HG03097 (cell line): ENCODE results near the gene C2CD4D.
"Not testable (repeated sequence)": the region's sequence is repeated elsewhere in the genome, so short reads cannot be mapped to it uniquely, and the experiment has no call there.

Source experiments
- ATAC-seq: cut with Tn5 transposase; IDR thresholded peaks from one replicate; pipeline ENCODE4 v1.9.1; 2021; ENCODE audit not compliant: unreplicated experiment, low FRiP score

The C2CD4D gene

GRCh38 chr1:151858886-151859665 is 19.5 kb upstream of the C2CD4D start:
- no peak for ATAC-seq

DNA sequence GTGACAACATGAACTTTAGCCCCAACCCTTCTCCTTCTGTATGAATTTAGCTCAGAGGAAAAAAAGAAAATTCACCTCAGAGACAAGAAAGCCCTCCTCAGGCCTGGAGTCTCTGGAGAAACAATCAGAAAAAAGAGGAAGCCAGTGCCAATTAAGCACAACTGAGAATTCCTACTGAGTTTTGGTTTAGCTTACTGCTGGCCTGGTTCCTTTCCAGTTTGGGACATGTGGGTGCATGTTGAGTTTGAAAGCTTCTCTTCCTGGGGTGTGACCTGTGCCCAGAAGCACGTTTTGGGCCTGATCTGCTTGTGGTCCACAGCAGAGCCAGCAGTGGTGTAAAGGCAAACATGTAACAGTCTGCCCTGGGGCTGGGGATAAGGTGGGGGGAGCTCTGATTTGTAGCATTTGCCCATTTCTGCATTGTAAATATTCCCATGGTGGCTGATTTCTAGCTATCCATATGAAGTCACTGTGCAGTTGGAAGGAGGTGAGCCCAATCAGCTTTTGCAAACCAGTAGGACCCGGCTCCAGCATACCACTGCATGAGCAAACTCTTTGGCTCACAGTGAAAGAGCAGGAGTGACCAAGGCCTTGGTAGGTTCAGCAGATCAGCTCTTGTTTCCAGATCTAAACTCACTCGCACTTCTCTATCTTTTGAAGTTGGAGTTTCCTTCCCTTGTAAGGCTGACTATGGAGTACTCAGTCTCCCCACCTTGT is 18.6 kb upstream of the C2CD4D start:
- no peak for ATAC-seq

GRCh38 chr1:151855933-151856332 is 16.3 kb upstream of the C2CD4D start:
- ATAC-seq, result no peak

DNA sequence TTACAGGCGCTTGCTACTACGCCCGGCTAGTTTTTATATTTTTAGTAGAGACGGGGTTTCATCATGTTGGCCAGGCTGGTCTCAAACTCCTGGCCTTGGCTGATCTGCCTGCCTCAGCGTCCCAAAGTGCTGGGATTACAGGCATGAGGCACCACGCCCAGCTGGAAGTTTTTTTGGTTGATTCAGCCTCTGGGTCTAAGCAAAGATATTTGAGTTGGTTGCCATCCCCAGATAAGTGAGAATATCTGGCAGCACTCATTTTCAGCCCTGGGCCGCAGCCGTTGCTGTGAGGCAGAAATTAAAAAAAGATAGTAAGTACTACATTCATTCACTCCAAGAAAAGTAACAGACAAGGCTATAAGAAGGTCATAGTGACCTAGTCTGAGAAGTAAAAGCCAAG is 15.9 kb upstream of the C2CD4D start:
- ATAC-seq, result not testable (repeated sequence)

DNA sequence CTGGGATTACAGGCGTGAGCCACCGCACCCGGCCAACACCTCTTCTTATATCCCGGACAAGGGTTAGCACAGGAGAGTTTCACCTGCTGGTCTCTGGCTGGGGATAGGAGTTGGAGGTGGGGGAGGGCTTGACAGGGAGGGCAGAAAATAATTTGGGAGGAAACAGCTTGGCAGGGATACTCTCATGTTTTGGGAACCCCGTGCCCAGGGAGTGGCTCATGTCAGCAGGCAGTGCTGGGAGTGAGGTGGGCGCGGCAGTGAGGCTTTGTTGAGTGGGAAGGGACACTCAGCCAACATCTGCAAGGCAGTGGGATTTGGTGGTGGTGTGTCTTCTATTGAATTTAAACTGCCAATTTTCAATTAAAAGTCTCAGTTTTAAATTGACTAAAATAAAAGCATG is 15.0 kb upstream of the C2CD4D start:
- ATAC-seq, result no peak

DNA sequence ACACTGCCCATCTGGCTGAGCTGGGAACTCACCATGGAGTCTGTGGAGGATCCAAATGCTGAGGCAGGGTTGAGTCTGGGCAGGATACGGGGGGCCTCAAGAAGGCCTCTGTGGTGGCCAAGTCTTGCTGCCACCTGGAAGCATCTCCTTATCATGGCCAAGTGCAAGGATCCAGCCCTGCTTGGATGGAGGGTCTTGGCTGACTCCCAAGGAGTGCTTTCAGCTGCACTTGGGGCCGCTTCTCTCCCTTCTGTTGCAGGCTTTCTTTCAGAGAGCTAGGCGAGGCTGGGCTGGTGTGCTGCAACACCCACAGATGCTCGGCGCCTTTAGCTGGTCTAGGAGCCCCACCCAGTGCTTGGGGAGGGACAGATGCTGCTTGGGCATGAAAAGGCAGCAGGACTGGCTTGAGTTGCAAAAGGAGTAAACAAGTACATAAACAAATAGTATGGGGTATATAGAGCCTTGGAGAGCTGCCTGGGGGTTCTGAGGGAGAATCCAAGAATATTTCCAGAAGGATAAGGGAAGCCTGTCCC is 13.9 kb upstream of the C2CD4D start, which contains the start of gene THEM5:
TSS of gene THEM5 (minus strand) at position 302 of the 533 bp plus-strand sequence. CDS start at position 155, 147 bp downstream.
- ATAC-seq, result no peak

- no peak for ATAC-seq
Observed at GRCh38 chr1:151852733-151853132, 13.1 kb upstream of the C2CD4D start.

GRCh38 chr1:151851886-151852285 is 12.3 kb upstream of the C2CD4D start:
- no peak for ATAC-seq

DNA sequence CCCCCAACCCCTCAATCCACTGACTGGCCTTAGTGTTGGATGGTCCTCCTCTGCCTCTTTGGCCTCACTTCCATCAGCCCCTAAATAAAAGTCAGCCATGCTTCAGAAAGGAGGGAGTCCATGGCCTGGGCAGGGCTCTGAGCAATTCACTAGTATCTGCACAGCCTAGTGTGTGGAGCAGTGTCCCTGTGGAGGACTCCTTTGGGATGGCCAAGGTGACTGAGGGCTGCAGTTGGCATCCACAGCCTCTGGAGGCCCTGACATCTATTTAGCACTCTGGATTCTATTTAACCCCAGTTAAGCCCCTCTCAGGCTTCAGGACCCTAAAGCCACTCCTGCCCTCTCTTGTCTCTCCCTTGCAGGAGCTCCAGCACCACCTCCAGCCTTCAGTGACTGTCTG is 10.3 kb upstream of the C2CD4D start:
- ATAC-seq, result no peak

DNA sequence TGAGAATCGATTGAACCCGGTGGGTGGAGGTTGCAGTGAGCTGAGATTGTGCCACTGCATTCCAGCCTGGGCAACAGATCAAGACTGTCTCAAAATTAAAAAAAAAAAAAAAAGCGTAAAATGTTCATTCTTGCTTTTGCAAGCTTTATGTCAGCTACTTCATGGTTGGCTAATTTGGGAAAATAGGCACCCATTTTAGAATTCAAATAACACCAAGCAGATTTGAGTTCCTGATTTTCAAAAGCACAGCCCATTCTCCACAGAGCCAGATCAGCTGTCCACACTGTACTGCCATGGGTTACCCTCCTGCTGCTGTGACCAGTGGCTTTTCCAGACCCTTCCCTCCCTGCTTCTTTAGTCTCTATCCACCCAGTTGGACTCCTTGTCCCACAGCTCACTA is 9.5 kb upstream of the C2CD4D start:
- no peak for ATAC-seq

DNA sequence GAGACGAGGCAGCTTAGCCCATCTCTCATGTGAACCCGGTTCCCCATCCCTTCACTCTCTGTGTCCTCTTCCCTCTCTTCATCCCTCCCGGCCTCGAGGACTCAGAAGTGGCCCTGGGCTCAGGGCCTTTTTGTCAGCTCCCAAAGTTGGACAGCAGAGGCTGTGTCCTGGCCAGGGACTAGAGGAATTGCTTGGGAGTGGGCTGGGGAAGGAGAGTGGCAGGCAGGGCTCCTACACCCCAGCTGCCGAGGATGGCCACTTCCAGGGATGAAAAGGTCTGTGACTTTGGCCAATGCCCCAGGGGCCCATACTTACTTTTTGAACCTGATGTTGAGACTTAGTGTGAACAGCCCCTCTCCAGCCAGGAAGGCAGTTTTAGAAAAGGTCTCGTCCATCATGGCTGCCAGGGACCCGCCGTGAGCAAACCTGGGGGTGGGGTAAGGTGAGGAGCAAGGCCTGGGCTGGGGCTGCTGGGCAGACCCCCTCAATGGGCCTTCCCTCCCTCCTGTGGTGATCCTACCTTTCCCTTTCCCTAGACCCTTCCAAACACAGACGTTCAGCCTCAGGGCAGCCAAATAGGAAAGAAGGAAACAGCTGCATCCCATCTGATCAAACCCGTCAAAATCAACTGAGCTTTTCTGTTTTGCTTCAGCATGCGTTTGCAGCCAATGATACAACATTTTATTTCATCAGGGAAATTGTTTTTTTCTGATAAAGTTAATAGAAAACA is 8.4 kb upstream of the C2CD4D start:
- ATAC-seq, result no peak

DNA sequence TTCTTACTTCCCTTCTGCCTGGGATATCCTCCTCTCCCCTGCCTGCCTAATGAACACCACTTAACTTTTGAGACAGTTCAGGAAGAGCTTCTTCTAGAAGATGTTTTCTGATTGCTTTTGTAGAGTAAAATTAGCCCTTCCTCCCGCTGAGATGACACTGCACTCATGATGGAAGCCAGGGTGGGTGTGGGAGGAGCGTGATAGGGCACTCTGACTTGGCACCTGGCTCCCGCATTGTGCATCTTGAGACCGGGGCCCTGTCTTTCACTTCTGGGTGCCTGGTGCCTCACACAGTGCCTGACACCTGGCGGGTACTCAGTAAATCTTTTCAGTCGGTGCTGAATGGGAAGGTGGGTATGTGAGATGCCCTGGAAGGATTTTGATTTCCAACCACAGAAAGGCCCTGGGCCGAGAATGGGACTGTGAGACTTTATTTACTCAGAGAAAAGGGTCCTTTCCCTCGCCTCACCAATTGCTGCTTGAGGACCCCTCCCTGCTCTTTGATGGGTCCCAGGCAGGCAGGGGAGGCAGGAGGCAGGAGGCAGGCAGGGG is 7.1 kb upstream of the C2CD4D start:
- ATAC-seq, result no peak

DNA sequence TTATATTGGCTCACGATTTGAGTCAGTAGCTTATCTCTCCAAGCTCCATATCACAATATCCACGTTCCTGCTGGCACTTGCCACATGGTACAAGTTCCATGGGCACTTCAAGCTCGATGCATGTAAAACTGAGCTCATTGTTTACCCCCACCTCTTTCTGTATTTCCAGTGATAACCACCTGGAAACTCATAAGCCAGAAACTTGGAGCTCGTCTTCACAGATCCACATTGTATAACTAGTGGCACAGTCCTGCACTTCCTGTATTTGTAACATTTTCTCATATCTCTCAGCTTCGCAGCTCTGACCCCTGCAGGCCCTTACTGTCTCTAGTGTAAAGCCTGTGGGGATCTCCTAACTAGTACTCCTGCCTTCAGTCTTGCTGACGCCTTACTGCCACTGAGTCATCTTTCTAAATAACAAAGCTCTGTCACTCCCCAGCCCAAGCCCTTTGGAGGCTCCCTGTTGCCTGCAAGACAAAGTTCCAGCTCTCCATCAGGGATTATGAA is 6.5 kb upstream of the C2CD4D start:
- ATAC-seq, result no peak

DNA sequence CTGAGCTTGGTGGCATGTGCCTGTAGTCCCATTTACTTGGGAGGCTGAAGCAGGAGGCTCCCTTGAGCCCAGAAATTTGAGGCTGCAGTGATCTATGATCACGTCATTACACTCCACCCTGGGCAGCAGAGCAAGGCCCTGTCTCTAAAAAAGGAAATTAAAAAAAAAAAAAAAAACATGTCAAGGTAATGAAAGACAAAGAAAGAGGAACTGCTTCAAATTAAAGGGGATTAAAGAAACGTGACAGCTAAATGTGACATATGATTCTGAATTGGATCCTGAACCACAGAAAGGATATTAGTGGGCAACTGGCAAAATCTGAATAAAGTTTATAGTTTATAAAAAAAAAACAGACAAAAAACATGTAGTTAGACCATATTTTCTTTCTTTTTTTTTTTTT is 3.8 kb upstream of the C2CD4D start:
- ATAC-seq, result no peak

DNA sequence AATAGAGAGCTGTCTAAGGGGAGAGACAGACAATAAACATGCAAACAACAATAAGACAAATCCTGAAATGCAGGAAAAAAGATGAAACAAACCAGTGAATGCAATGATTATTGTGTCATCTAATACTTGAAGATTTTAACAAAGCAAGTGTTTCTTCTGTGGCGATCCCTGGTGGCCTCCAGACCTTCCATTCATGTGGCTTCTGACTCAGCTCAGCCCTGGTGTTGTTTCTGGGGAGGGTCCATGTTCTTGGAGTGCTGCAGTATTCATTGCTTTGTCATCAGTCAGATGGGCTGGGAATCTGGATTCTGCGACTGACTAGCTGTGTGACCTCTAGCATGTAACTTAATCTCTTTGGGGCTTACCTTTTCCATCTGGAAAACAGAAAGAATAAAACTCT is 1.5 kb upstream of the C2CD4D start:
- ATAC-seq, result no peak

DNA sequence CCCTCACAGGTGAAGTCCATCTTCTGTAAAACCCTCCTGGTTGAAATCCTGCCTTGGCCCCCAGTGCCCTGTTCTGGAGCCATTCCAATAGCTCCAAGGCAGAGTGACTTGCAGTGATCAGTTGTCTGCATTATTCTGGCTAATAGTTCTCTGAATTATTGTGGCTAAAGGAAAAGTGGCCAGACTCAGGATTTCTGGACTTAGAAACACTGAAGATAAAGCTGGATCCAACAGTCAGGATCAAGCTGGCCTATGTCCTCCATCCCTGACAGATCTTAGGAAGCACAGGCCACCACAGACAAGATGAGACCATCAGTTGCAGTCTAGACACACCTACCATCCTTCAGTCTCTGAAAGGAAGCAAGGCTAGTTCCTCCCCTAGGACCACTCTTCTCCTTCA is 801 bp upstream of the C2CD4D start:
- ATAC-seq, result no peak

DNA sequence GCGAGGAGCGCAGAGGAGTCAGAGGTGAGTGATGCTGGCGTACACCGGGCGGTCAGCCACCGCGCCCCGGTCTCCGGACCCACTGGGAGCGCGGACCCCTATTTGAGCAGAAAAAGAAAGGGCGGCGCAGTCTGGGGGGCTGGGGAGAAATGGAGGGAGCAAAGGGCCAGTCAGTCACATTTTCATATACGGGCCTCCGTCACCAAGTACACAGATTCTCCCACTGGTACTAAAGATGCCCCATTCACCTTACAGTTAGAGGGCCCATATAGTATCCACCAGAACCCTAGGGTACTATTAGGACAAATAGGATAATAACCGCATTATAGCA is 573 bp downstream of the C2CD4D start:
- ATAC-seq, result no peak

- no peak for ATAC-seq
Observed at GRCh38 chr1:151838222-151839081, 1.2 kb downstream of the C2CD4D start.

- no peak for ATAC-seq
Observed at GRCh38 chr1:151837884-151838221, 1.8 kb downstream of the C2CD4D start.

GRCh38 chr1:151837197-151837596 is 2.4 kb downstream of the C2CD4D start:
- no peak for ATAC-seq
